K562 (cell line): ENCODE measurements around the gene DCAF6. TPM values are rescaled to one million over a fixed set of nuclear protein-coding genes. Genes with fewer than 3 reads are reported as not detected.

Experiments
- ATAC-seq: fragments of 200-7000 bp; cut with Tn5 transposase; 3 replicates; pipeline ENCODE4 v1.9.1; 2020; ENCODE audit warnings: moderate library complexity
- BruUV-seq: library from RNA; stranded (reverse); fragments of 400-500 nt; replicated peaks from 2 replicates; lab custom pipeline; 2021; lab: Mats Ljungman, UMichigan
- CTCF ChIA-PET: fragments of 300-600 bp; formaldehyde crosslinking; extraction: SDS; loops from one replicate; lab custom pipeline; 2021; ENCODE audit warnings: low intra/inter-chr PET ratio; lab: Yijun Ruan, JAX
- POLR2A ChIA-PET: fragments of 300-600, 350-650 bp; sonication (Branson Sonifier 250); formaldehyde crosslinking; extraction: SDS; loops from one replicate; lab custom pipeline; 2021; ENCODE audit warnings: antibody characterized with exemption, inconsistent platforms; lab: Yijun Ruan, JAX
- DNase-seq, 4 experiments: peaks; one replicate each; pipeline versions ENCODE4 v3.0.0 to v3.0.0-alpha.2; 2011 to 2018; ENCODE audit warnings: low spot score in 3 of 4, mixed read lengths in 3 of 4; ENCODE audit errors: extremely low read depth in 1 of 4
- FAIRE-seq: peaks from 2 replicates; lab custom pipeline; 2011; peaks lifted over from hg19 to GRCh38; lab: Jason Lieb, UNC
- H2AFZ ChIP-seq: 2 replicates; pipeline ENCODE4 v1.6.0; 2011; ENCODE audit warnings: low read depth, low read length, control low read depth, inconsistent platforms
- H3K27ac ChIP-seq: fragments of 200-600 bp; 3 replicates; pipeline ENCODE4 v1.8.0; 2011; ENCODE audit warnings: low read depth, mild to moderate bottlenecking, control low read depth, inconsistent platforms, low read length, moderate library complexity, mixed read lengths; ENCODE audit errors: extremely low read depth
- H3K27me3 ChIP-seq, 2 experiments: fragments of 300-600 bp in 1 of 2; 2 replicates in 1 of 2; 3 replicates in 1 of 2; pipeline versions ENCODE4 v1.6.0 to v1.8.0; 2011; ENCODE audit warnings: inconsistent platforms in 2 of 2, low read length in 2 of 2, mild to moderate bottlenecking in 1 of 2, mixed read lengths in 1 of 2, moderate library complexity in 1 of 2; ENCODE audit not compliant: control insufficient read depth in 2 of 2, insufficient read depth in 2 of 2
- H3K36me3 ChIP-seq: fragments of 300-600 bp; 3 replicates; pipeline ENCODE4 v1.8.0; 2011; ENCODE audit warnings: mild to moderate bottlenecking, low read length, inconsistent platforms; ENCODE audit not compliant: control insufficient read depth, insufficient read depth
- H3K4me1 ChIP-seq, 2 experiments: fragments of 200-600 bp in 1 of 2; replicated peaks in 1 of 2; 2 replicates in 1 of 2; 3 replicates in 1 of 2; pipeline versions ENCODE4 v1.5.1 to v1.8.0; 2011; ENCODE audit warnings: inconsistent platforms in 2 of 2, low read length in 2 of 2, mild to moderate bottlenecking in 1 of 2, mixed read lengths in 1 of 2, moderate library complexity in 1 of 2; ENCODE audit not compliant: control insufficient read depth in 2 of 2, insufficient read depth in 2 of 2
- H3K4me2 ChIP-seq: 2 replicates; pipeline ENCODE4 v1.6.1; 2011; ENCODE audit warnings: low read length, control low read depth, inconsistent platforms, mixed read lengths; ENCODE audit not compliant: insufficient read depth
- H3K4me3 ChIP-seq: fragments of 200-600 bp; sonication (generic), shearing (Covaris generic); 2 replicates; pipeline ENCODE4 v1.5.1; 2016; ENCODE audit warnings: control low read depth, inconsistent platforms
- H3K79me2 ChIP-seq: fragments of 200-600 bp; 3 replicates; pipeline ENCODE4 v1.8.0; 2011; ENCODE audit warnings: low read length, inconsistent platforms; ENCODE audit not compliant: control insufficient read depth, insufficient read depth
- H3K9ac ChIP-seq, 2 experiments: 2 replicates each; pipeline versions ENCODE4 v1.6.0 to v1.6.1; 2011; ENCODE audit warnings: low read depth in 2 of 2, low read length in 2 of 2, control low read depth in 1 of 2, inconsistent platforms in 1 of 2, mild to moderate bottlenecking in 1 of 2, mixed read lengths in 1 of 2; ENCODE audit not compliant: insufficient read depth in 1 of 2
- H3K9me1 ChIP-seq: one replicate; pipeline ENCODE4 v1.6.0; 2011; ENCODE audit warnings: inconsistent platforms, mild to moderate bottlenecking, low read length, moderate library complexity; ENCODE audit not compliant: control insufficient read depth, insufficient read depth
- H3K9me3 ChIP-seq: replicated peaks from 2 replicates; pipeline ENCODE4 v1.5.1; 2011; ENCODE audit warnings: low read depth, low read length, inconsistent platforms; ENCODE audit not compliant: control insufficient read depth, insufficient read depth
- H4K20me1 ChIP-seq: replicated peaks from 2 replicates; pipeline ENCODE4 v1.6.1; 2011; ENCODE audit warnings: low read length, inconsistent platforms, mixed read lengths; ENCODE audit not compliant: control insufficient read depth, insufficient read depth
- BDP1 ChIP-seq: IDR thresholded peaks from 3 replicates; pipeline ENCODE4 v1.6.1; 2011; ENCODE audit not compliant: insufficient read length, insufficient read depth
- COPS2 ChIP-seq: fragments of 450-650 bp; conservative IDR thresholded peaks from 2 replicates; pipeline ENCODE4 v1.6.1; 2016; ENCODE audit warnings: mild to moderate bottlenecking, moderate library complexity
- NCOA2 ChIP-seq, 2 experiments: fragments of 450-650 bp; IDR thresholded peaks; 2 replicates each; pipeline ENCODE4 v1.6.1; 2018; ENCODE audit warnings: mild to moderate bottlenecking in 2 of 2, moderate library complexity in 1 of 2; ENCODE audit not compliant: partially characterized antibody in 2 of 2
- TAF7 ChIP-seq: fragments of 450-650 bp; IDR thresholded peaks from 2 replicates; pipeline ENCODE4 v1.6.1; 2016; ENCODE audit warnings: missing genetic modification characterization, missing compliant biosample characterization
- ZNF175 ChIP-seq: fragments of 200-800 bp; sonication (Bioruptor generic); IDR thresholded peaks from 2 replicates; pipeline ENCODE4 v1.6.1; 2016; ENCODE audit warnings: low read depth, mild to moderate bottlenecking, missing genetic modification characterization, missing compliant biosample characterization
- WGBS: fragments of 100-300 bp; shearing (Covaris generic); methylation state at CpG from one replicate; pipeline ENCODE4 v1.1.6; 2016; ENCODE audit warnings: low coverage, mixed read lengths; ENCODE audit not compliant: insufficient coverage; ENCODE audit errors: missing lambda C conversion rate; 5-methylcytosine and 5-hydroxymethylcytosine counted together
- in situ Hi-C: fragments of 300-500 bp; cut with MboI; formaldehyde crosslinking; loops from 4 replicates; pipeline ENCODE4 v1.15.0; 2018; ENCODE audit warnings: inconsistent platforms, mixed read lengths
- intact Hi-C: fragments of 100-400 bp; cut with micrococcal nuclease; formaldehyde crosslinking; loops from 2 replicates; pipeline ENCODE4 v1.14.2; 2022
- polyA plus RNA-seq, 8 experiments: library from polyadenylated mRNA; depleted of rRNA in 4 of 8; stranded (reverse) in 5 of 8; unstranded in 3 of 8; fragments of >200 nt; fragmentation: Nextera tagmentation in 2 of 8; fragmentation: Illumina TruSeq in 1 of 8; extraction: Ambion mirVana in 2 of 8; extraction: Trizol in 1 of 8; gene quantifications; 2 replicates each; pipeline versions ENCODE4 v1.2.1 to v1.2.3, GENCODE V29; 2011 to 2014; ENCODE audit warnings: inconsistent platforms in 1 of 8, missing spikeins in 1 of 8
- total RNA-seq, 7 experiments: library from RNA; depleted of rRNA in 6 of 7; stranded (reverse); fragments of >200 nt in 6 of 7; fragmentation: Illumina TruSeq in 2 of 7; extraction: Trizol in 2 of 7; gene quantifications; 2 replicates each; pipeline versions ENCODE4 v1.2.1 to v1.2.3, GENCODE V29; 2011 to 2021; ENCODE audit warnings: low replicate concordance in 1 of 7
- TF ChIP-seq, protein P1 (sequence below): sonication (generic); formaldehyde crosslinking; IDR thresholded peaks from 2 replicates; pipeline ENCODE4 v1.8.0; 2022; ENCODE audit warnings: mild to moderate bottlenecking, low read depth, missing genetic modification reagents
- TF ChIP-seq, protein P2 (sequence below): sonication (generic); formaldehyde crosslinking; IDR thresholded peaks from 2 replicates; pipeline ENCODE4 v1.8.0; 2022; ENCODE audit warnings: missing genetic modification reagents, mild to moderate bottlenecking, moderate library complexity, borderline replicate concordance
- TF ChIP-seq, protein P3 (sequence below): fragments of 450-650 bp; IDR thresholded peaks from 2 replicates; pipeline ENCODE4 v1.7.0; 2016; ENCODE audit warnings: borderline replicate concordance

Gene DCAF6
- total and polyA plus RNA-seq, 9 of the 15 experiments (the other 6 are each of a cell fraction or from before 2014, with no cell fraction given), result 19.1 to 102 (median 46.3) TPM

DNA sequence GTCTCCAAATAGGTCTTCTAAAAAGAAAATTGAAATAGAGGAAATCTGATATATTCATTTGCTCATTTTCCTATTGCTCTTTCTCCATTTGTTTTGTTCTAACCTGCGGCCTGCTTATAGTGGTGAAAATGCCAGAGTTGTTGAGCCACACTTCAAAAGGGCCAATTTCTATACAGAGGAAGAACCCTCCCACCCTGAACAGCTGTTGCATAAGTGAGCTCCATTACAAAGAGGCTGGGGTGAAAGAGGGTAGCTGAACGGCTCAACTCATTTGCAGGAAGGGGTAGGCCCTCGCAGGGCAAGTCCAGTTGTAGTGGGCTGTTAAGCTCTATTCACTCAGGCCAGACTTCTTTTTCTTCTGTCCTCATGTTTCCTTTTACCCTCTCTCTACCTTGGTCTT, 31.3 kb upstream of the DCAF6 start:
- Histone ChIP-seq H3K4me3 (no peak overlapping the region), H3K36me3 (no peaks in the 10 kb centered on the region), H3K9me3 (peaks cover 14% of the 10 kb centered on the region), H3K27ac (peak overlapping the region; percentile 3; the same call in 1 of the 3 replicates), H3K27me3 (no peaks in the 10 kb centered on the region), H3K79me2 (peaks cover 9% of the 10 kb centered on the region; the same call in 1 of the 3 replicates), H4K20me1 (no peaks in the 10 kb centered on the region), H3K4me2 (no peak overlapping the region), H2AFZ (peak overlapping the region; percentile 75), H3K4me1 (peaks cover 3 to 15% of the 10 kb centered on the region in 2 experiments; a peak in 4 of 5 replicates), H3K9me1 (no peaks in the 10 kb centered on the region), H3K9ac (peak overlapping the region in 1 of 2 experiments; percentile 69; a peak in 1 of 4 replicates)
- WGBS, result 71% methylated on average over 3 of the region's 3 CpGs
- intact Hi-C loops, result no loop called here
- DNase-seq (no peak), FAIRE-seq (no peak), ATAC-seq (peak; percentile 67)
- no TSS peak for BruUV-seq
- ChIA-PET CTCF (no interaction called here), POLR2A (interaction anchor here (0.5 to 3.9 kb wide), 7 partner anchors 9 to 196 kb away, joined by 3 to 29 read pairs (median 3); partner anchors contain the start of gene ADCY10)
- in situ Hi-C loops, result no loop called here
- TF ChIP-seq NCOA2 (IDR thresholded peaks at IDR 0.05; ENCODE audit: partially characterized antibody in 2 of 2), result no peak
- no peak for TF ChIP-seq BDP1
- TF ChIP-seq TAF7 (tag), result no peak
- TF ChIP-seq, protein P1, sequence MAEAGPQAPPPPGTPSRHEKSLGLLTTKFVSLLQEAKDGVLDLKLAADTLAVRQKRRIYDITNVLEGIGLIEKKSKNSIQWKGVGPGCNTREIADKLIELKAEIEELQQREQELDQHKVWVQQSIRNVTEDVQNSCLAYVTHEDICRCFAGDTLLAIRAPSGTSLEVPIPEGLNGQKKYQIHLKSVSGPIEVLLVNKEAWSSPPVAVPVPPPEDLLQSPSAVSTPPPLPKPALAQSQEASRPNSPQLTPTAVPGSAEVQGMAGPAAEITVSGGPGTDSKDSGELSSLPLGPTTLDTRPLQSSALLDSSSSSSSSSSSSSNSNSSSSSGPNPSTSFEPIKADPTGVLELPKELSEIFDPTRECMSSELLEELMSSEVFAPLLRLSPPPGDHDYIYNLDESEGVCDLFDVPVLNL (CRISPR knock-in tag), result no peak
- TF ChIP-seq, protein P2, sequence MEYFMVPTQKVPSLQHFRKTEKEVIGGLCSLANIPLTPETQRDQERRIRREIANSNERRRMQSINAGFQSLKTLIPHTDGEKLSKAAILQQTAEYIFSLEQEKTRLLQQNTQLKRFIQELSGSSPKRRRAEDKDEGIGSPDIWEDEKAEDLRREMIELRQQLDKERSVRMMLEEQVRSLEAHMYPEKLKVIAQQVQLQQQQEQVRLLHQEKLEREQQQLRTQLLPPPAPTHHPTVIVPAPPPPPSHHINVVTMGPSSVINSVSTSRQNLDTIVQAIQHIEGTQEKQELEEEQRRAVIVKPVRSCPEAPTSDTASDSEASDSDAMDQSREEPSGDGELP, result peak; percentile 27; the same call in 1 of the 2 replicates
- TF ChIP-seq COPS2, result no peak
- TF ChIP-seq, protein P3, sequence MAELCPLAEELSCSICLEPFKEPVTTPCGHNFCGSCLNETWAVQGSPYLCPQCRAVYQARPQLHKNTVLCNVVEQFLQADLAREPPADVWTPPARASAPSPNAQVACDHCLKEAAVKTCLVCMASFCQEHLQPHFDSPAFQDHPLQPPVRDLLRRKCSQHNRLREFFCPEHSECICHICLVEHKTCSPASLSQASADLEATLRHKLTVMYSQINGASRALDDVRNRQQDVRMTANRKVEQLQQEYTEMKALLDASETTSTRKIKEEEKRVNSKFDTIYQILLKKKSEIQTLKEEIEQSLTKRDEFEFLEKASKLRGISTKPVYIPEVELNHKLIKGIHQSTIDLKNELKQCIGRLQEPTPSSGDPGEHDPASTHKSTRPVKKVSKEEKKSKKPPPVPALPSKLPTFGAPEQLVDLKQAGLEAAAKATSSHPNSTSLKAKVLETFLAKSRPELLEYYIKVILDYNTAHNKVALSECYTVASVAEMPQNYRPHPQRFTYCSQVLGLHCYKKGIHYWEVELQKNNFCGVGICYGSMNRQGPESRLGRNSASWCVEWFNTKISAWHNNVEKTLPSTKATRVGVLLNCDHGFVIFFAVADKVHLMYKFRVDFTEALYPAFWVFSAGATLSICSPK, result no peak
- TF ChIP-seq ZNF175 (CRISPR knock-in tag), result no peak
